ENCODE results near the gene TYW3.

Gene TYW3, protein sequence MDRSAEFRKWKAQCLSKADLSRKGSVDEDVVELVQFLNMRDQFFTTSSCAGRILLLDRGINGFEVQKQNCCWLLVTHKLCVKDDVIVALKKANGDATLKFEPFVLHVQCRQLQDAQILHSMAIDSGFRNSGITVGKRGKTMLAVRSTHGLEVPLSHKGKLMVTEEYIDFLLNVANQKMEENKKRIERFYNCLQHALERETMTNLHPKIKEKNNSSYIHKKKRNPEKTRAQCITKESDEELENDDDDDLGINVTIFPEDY

DNA sequence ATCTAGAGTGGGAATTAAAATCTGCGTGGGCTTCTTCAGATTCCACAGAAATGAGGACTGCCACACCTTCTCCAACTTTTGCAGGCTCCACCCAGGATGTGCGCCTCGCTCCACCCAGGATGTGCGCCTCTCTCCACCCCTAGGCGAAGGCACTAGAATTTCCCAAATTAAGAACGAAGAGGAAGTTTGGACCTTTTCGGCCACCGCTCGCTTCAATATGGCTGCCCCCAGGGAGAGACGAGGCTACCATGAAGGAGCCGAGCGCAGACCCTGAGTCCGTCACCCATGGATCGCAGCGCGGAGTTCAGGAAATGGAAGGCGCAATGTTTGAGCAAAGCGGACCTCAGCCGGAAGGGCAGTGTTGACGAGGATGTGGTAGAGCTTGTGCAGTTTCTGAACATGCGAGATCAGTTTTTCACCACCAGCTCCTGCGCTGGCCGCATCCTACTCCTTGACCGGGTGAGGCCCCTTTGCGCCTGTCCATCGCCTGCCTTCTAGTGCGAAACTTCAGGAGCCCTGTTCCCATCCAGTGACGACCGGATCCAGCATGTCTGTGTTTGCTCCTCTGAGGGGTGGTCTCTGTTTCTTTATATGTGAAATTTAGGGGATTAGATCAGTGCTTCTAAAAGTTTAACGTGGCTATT, at the start of gene TYW3, which contains the start of gene CRYZ:
Gene TYW3, plus strand, starts transcription at position 193 of the 644 bp plus-strand sequence. Its CDS starts 93 bp downstream, at position 286.
Gene CRYZ, minus strand, starts transcription at position 91 of the 644 bp plus-strand sequence. CDS start 8,229 bp downstream, outside the sequence.
- DNase-seq (ENCODE audit: low spot score): peak; percentile 95

- peak; percentile 81 for DNase-seq (ENCODE audit: low spot score)
Observed at GRCh38 chr1:74683656-74684055, 49.3 kb upstream of the TYW3 start.

DNA sequence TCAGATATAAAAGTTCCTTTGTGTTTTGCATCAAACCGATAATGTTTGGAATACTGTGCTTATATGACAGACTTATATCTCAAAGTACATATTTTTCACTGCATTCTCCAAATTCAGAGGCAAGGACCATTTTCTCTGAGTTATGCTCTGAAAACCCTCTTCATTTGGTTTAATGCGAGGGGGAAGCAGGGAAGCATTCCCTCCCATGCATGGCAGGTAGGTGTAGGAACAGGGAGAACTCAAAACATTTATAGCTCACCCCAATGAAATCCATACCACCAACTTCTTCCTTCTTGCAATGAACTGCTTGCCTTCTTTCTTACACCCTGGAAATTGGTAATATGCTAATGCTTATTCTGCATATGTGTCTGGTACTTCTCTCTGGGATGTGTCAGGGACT, 48.7 kb upstream of the TYW3 start:
- peak; percentile 56 for DNase-seq (ENCODE audit: low spot score)

- no peak for DNase-seq (ENCODE audit: low spot score)
Observed at GRCh38 chr1:74686928-74687327, 46.0 kb upstream of the TYW3 start.

DNA sequence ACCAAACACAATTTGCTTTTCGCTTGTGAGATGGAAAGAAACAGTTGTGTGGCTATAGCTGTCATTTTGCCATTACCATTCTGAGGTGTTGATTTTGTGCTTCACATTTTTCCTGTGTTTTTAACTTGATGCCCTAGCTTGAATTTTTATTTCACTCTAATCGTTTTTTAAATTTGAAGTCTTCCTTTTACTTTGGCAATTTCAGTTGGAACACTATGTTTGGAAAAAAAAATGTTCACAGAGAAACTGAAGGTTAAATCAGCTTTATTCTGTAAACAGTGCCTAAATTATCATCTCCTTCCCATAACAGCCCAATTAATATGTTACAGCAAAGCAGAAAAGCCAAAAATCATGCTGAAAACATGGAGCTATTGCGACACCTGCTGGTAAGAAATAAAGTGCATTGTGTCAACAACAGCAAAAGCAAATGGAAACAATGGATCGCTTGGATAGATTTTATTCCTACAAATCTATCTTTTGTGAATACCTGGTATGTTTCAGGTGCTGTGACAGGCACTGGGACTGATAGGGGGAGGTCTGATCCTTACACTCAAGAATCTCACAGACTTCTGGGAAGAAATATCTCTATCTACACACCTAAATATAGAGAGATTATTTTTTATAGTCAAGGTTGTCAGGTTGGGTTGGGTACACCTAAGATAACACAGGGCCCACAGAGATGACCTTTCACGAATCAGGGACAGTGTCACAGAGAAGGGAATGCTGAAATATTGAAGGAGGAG, 43.2 kb upstream of the TYW3 start:
- peak; percentile 54 for DNase-seq (ENCODE audit: low spot score)

GRCh38 chr1:74690364-74690696, 42.6 kb upstream of the TYW3 start:
- DNase-seq (ENCODE audit: low spot score): no peak

DNA sequence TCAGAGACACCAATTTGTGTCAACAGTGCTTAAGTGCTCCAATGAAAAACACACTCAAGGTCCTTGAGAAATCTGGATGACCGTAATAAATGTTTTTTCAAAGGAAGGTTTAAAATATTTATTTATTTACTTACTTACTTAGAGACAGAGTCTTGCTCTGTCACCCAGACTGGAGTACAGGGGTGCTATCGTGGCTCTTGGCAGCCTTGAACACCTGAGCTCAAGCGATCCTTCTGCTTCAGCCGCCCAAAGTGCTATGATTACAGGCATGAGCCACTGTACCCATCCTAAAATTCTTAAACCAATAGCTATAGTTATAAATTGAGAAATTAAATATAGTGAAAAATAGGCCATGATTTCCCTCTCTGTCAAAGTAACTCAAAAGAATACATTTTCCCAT, 42.0 kb upstream of the TYW3 start:
- no peak for DNase-seq (ENCODE audit: low spot score)

- no peak for DNase-seq (ENCODE audit: low spot score)
Observed at GRCh38 chr1:74693473-74693872, 39.5 kb upstream of the TYW3 start.

GRCh38 chr1:74697832-74698231, 35.1 kb upstream of the TYW3 start:
- DNase-seq (ENCODE audit: low spot score): no peak

DNA sequence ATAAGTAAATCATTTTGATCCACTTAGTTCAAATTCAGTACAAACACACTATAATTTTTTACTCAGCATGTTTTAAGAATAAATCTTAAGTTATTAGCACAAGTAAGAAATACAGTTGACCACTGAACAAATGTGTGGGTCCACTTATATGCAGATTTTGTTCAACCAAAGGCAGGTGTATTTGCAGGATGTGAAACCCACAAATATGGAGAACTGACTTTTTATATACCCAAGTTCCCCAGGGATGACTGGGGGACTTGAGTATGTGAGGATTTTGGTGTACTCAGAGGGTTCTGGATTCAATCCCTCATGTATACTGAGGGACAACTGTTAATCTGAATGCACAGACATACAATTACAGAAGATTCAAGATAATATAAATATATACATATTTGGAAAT, 33.6 kb upstream of the TYW3 start:
- no peak for DNase-seq (ENCODE audit: low spot score)

GRCh38 chr1:74703386-74704182, 29.4 kb upstream of the TYW3 start:
- DNase-seq (ENCODE audit: low spot score): no peak

- DNase-seq (ENCODE audit: low spot score): no peak
Observed at GRCh38 chr1:74712881-74713280, 20.1 kb upstream of the TYW3 start.

DNA sequence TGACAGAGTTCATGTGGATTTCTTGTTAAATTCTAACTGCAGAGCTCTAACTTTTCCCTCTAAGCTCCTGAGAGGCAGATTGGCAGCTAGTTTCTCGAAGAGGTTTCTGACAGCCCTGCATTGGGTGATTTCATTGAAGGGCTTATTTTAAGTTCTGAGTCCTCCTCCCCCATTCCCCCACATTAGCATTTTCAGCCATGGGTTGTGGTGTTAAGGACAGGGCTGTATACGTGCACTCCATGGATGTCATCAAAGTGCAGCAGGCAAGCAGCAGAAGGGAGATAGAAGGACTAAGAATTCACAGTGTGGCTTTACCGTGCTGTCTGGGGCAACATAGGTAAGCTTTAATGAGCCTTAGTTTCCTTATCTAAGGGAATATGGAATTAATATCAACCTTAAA, 19.1 kb upstream of the TYW3 start:
- DNase-seq (ENCODE audit: low spot score): no peak

DNA sequence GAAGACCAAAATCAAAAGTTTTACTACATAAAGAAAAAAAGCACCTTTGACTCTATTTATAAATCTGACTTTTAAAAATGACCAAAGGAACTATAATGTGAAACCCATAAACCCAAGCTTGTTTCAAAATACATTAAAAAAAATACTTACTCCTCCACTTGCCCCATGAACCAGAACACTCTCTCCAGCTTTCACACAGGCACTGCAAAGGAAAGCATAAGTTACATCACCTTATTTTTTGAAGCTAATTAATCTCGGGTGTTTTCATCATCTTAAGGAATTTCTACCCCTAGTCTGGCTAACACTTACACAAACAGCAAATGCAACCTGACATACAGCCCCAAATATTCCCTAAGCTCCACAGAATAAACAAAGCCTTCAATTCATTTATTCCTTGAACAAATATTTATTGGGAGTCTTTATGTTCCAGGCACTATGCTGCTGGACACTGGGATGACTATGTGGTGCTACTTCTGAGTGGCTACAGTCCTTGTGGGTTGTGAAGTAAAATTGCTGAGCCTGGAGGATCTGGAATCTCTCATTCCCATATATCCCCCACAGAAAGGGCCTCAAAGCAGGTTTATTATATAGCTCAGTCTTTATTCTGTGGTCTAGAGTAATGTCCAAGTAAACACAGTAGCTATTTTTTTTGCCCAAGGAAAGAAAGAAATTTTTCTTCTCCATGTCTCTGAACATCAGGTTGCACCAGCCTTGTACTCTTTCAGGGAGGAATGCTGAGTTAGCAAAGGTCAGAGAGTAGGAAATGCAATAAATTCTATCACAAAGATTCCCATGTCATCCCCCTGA, 18.3 kb upstream of the TYW3 start:
- DNase-seq (ENCODE audit: low spot score): no peak

DNA sequence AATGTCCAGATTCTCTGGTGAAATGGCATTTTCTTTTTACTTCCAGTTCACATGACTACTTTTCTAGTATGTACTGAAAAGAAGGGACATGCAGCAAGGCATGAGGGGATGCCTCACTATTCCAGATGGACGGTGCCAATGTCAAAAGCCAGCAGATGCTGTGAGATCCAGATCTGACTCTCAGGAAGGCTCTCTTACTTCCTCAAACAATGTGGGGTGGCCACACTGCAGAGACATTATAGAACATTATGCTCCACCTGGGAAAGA, 17.8 kb upstream of the TYW3 start:
- no peak for DNase-seq (ENCODE audit: low spot score)

GRCh38 chr1:74715806-74716205, 17.1 kb upstream of the TYW3 start:
- DNase-seq (ENCODE audit: low spot score): no peak

DNA sequence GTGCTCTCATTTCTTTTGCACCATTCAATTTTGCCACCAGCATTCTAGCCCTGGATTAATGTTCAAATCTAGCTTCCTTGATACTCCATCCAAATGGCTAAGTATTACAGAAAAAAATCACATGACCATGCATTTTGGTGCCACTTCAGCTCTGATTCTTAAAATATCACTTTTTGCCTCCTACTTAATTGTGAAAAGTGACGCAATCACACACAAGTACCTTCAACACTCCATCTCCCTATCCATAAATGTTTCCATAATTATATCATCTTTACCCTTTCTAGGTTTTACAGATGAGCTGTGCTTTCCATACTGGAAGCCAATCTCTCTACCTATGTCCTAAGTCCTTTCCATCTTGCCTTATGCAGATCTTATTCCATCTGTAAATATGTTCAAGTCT, 16.1 kb upstream of the TYW3 start:
- no peak for DNase-seq (ENCODE audit: low spot score)

GRCh38 chr1:74717626-74718025, 15.3 kb upstream of the TYW3 start:
- no peak for DNase-seq (ENCODE audit: low spot score)

DNA sequence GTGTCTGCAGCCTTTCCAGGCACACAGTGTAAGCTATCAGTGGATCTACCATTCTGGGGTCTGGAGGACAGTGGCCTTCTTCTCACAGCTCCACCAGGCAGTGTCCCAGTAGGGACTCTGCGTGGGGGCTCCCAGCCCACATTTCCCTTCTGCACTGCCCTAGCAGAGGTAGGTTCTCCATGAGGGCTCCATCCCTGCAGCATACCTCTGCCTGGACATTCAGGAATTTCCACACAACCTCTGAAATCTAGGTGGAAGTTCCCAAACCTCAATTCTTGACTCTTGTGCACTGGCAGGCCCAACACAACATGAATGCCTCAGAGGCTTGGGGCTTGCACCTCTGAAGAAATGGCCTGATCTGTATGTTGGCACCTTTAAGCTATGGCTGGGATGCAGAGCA, 6.9 kb upstream of the TYW3 start:
- DNase-seq (ENCODE audit: low spot score): no peak

DNA sequence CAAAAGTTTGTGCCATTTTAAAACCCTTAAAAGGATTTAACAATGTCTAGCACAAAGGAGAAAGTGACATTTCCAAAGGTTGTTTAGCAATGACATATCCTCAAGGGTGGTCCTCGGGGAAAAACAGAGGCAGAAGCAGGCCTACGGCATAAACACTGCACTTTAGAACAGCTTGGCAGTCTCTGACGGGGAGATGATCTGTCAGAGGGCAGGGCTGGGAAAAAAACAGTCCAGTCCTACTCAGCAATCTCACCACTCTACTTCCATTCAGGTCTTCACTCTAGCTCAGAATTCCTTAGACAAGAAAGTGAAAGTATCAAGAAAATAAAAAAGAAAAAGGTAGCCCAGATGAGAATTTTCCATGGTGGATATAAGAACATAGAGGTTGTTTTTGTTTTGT, 4.2 kb upstream of the TYW3 start:
- no peak for DNase-seq (ENCODE audit: low spot score)

GRCh38 chr1:74729741-74730478, 3.0 kb upstream of the TYW3 start:
- DNase-seq (ENCODE audit: low spot score): peak; percentile 9

Measured in putamen (tissue), 1 donor.